ENCODE measurements around the gene CPT1C.
A peak's percentile ranks its signal among the peaks of the same experiment; 100 is the strongest.

The CPT1C gene

DNA sequence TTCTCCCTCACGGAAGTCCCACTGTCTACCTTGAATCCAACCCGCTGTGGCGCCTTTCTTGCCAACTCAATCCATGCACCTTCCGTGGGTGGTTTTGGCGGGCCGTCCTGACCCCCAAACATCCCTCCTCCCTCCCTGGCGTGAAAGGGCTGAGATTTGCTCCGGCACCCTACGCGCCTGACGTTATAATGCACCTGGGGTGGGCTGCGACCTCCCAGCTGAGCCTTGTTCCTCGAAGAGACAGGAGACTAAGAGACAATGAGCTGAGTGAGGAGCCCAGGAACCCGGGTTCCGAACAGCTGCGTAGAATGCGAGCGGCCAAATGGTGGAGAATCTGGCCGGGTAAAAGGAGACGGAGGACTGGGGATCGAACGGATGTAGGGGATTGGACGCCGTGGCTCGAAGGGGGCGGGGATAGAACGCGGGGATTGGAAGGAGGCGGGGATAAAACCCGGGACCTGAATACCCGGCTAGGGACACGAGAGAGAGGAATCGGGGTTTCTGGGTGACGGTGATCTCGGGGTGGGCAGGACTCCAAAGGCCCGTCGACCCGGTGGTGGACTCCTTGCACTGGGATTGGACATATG, at the start of gene CPT1C:
Gene CPT1C (plus strand): TSS at position 461 of the 587 bp plus-strand sequence. CDS start 1,137 bp downstream, outside the sequence.
- DNase-seq (ENCODE audit: low spot score), result peak; percentile 52

DNA sequence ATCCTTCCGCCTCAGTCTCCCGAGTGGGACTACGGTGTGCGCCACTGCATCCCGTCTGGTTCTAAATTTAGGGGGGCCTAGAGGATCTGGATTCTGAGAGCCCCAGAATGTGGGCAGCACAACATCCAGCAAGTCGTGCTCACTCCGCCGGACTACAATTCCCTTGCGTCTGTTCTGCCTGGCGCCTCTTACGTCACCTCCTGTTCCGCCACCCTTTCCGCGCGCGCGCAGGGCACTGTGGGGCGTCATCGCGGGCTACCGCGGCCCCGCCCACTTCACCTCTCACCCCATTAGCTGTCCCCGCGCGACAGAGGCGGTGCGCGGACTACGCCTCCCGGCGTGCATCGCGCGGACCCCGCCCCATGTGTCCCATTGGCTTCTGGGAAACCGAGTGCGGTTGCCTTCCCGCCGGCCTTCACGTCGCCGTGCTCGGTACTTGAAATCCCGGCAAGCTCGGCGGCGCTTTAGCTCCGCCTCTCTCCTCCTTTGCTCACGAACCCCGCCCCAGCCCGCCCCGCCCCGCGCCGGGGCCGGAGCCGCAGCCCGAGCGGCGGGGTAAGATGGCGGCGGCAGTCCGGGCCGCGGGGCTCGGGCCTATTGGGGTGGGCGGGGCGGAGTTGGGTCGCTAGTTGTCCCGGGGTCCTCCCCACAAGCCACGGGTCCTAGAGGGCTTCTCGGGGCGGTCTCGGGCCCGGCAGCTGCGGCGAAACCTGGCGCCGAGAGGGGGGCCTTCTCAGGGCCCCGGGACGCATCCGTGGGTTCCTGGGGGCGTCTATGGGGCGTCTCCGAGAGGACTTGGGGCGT, 49.0 kb upstream of the CPT1C start, which contains the start of gene SCAF1:
Gene SCAF1 (plus strand): TSS at position 522 of the 804 bp plus-strand sequence. CDS start 2,818 bp downstream, outside the sequence.
- DNase-seq (ENCODE audit: low spot score), result peak; percentile 100

DNA sequence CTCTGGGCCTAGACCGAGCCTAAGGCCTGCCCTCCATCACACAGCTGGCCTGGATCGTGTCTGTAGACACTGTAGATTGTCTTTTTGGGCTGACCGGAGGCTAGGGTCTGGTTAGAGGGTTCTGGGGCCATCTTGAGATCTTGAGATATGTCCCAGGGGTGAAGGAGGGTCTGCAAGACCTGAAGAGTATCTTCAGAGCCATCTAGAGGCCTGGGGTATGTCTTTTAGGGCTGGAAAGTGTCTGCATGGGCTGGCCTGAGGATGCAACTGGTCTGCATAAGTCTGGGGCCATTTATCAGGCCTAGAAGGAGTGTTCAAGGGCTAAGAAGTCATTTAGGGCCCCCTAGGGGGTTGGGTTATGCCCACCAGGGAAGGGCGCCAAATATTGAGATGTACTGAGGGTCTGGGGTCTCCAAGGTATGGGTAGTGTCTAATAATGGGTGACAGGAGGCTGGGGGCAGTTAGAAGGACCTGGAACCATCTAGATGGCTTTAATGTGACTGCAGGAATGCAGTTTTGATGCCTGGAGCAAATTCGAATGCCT, 48.4 kb upstream of the CPT1C start:
- DNase-seq (ENCODE audit: low spot score), result no peak

DNA sequence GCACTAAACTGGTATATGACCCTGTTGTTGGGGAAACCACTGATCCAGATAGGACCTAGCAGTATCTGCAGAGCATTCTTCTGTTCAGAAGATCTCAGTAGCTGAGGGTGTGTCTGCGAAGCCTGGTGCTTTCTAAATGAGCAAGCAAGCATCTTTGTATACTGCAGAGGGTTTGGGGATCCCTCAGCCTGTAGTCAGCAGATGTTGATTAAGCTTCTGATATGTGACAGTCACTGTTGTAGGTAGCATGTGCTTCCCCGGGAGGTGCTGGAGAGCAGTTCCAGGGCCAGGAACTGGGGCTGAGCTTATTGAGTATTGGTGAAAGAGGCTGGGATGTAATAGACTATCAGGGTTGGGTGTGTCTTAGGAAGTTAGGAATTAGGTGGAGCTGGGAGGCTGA, 47.5 kb upstream of the CPT1C start:
- DNase-seq (ENCODE audit: low spot score), result no peak

DNA sequence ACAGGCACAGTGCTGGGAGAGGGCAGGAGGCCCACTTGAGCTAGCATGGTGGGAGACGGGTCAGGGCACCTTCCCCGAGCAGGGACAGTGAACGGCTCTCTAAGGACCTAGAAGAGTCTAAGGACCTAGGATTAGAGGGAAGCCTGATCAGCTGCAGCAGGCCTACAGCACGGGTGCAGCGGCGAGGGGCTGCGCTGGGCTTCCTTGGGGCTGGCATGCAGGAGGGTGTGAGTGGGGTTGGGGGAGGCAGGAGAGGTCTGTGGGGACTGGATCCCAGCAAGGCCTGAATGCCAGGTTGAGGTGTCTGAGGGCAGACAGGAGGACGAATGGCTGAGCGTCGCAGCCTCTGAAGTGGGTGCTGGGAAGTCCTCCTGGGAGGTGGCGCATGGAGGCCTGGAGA, 45.3 kb upstream of the CPT1C start:
- no peak for DNase-seq (ENCODE audit: low spot score)

DNA sequence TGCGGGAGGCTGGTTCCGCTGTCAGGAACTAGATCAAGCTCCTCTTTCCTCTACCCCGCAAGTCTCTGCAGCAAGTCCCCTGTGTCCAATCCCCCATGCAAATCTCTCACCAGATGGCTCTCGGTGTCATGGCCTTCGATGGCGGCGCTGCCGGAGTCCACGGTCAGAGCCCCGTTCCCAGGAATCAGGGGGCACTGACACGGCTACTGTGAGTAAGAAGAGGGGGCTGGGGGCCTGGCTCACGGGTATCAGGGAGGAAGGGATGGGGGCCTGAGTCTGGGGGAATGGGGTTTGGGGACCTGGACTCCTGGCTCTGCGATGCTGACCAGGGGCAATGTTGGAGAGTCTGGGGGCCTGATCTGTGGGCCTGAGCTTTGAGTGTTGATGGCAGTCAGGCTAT, 44.9 kb upstream of the CPT1C start:
- no peak for DNase-seq (ENCODE audit: low spot score)

DNA sequence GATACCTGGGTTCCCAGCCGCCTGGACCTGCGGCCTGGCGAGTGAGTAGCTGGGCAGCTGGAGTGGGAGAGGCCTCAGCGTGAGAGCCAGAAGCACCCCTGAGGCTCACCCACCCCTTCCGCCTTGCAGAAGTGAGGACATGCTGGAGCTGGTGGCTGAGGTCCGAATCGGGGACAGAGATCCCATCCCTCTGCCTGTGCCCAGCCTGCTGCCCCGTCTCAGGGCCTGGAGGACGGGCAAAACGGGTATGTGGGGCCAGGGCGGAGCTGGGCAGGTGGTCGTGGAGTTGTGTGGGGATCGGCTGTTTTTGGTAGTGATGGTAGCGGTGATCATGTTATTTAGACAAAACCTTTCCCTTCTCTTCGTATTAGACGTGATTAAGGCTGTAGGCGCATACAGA, 44.3 kb upstream of the CPT1C start:
- DNase-seq (ENCODE audit: low spot score), result no peak

DNA sequence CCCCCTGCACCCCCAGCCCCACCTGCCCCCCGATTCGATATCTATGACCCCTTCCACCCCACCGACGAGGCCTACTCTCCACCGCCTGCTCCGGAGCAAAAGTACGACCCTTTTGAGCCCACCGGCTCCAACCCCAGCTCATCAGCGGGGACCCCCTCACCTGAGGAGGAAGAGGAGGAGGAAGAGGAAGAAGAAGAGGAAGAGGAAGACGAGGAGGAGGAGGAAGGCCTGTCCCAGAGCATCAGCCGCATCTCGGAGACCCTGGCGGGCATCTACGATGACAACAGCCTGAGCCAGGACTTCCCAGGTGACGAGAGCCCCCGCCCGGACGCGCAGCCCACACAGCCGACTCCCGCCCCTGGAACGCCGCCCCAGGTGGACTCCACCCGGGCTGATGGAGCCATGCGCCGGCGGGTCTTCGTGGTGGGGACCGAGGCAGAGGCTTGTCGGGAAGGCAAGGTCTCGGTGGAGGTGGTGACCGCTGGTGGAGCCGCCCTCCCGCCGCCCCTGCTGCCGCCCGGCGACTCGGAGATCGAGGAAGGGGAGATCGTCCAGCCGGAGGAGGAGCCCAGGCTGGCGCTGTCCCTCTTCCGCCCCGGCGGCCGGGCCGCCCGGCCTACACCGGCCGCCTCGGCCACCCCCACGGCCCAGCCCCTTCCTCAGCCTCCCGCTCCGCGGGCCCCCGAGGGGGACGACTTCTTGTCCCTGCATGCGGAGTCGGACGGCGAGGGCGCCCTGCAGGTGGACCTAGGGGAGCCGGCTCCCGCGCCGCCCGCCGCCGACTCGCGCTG, 39.7 kb upstream of the CPT1C start:
- no peak for DNase-seq (ENCODE audit: low spot score)

DNA sequence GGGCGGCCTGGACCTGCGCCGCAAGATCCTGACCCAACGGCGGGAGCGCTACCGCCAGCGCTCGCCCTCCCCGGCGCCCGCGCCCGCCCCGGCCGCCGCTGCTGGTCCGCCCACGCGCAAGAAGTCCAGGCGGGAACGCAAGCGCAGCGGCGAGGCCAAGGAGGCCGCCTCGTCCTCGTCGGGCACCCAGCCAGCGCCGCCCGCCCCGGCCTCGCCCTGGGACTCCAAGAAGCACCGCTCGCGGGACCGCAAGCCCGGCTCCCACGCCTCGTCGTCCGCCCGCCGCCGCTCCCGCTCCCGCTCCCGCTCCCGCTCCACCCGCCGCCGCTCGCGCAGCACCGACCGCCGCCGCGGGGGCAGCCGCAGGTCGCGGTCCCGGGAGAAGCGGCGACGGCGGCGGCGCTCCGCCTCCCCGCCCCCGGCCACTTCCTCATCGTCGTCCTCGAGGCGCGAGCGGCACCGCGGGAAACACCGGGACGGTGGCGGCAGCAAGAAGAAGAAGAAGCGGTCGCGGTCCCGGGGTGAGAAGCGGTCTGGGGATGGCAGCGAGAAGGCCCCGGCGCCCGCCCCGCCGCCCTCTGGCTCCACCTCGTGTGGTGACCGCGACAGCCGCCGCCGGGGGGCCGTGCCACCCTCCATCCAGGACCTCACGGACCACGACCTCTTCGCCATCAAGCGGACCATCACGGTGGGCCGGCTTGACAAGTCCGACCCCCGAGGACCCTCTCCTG, 38.9 kb upstream of the CPT1C start:
- no peak for DNase-seq (ENCODE audit: low spot score)

DNA sequence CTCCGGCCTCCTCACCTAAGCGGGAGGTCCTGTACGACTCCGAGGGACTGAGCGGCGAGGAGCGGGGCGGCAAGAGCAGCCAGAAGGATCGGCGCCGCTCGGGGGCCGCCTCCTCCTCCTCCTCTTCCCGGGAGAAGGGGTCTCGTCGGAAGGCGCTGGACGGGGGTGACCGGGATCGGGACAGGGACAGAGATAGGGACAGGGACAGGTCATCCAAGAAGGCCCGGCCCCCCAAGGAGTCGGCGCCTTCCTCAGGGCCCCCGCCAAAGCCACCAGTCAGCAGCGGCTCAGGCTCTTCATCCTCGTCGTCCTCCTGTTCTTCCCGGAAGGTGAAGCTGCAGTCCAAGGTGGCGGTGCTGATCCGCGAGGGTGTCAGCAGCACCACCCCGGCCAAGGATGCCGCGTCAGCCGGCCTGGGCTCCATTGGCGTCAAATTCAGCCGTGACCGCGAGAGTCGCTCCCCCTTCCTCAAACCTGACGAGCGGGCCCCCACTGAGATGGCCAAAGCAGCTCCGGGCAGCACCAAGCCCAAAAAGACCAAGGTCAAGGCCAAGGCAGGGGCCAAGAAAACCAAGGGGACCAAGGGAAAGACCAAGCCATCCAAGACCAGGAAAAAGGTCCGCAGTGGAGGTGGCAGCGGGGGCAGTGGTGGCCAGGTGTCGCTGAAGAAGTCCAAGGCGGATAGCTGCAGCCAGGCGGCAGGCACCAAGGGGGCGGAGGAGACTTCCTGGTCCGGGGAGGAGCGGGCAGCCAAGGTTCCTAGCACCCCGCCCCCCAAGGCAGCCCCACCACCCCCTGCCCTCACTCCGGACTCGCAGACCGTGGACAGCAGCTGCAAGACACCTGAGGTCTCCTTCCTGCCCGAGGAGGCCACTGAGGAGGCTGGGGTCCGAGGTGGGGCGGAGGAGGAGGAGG, 38.1 kb upstream of the CPT1C start:
- DNase-seq (ENCODE audit: low spot score), result no peak

DNA sequence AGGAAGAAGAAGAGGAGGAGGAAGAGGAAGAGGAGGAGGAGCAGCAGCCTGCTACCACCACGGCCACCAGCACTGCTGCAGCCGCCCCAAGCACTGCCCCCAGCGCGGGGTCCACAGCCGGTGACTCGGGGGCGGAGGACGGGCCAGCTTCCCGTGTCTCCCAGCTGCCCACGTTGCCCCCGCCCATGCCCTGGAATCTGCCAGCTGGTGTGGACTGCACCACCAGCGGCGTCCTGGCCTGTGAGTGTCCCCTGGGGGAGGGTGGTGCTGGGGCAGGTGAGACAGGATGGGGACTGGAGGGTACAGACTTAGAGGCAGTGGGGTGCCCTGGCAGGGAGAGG, 37.5 kb upstream of the CPT1C start:
- no peak for DNase-seq (ENCODE audit: low spot score)

DNA sequence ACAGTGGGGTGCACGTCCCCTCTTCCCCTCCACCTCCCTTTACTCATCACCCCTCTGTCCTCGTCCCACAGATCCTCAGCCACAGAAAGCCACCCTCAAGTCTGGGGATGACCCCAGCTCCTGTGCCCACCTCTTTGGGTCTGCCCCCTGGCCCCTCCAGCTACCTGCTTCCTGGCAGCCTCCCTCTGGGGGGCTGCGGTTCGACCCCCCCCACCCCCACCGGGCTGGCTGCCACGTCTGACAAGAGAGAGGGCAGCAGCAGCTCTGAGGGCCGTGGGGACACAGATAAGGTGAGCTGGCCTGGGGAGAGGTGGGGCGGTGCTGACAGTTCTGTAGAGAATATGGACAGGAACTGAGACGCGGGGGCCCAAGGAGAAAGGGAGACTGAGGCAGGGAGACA, 36.3 kb upstream of the CPT1C start:
- DNase-seq (ENCODE audit: low spot score), result no peak

DNA sequence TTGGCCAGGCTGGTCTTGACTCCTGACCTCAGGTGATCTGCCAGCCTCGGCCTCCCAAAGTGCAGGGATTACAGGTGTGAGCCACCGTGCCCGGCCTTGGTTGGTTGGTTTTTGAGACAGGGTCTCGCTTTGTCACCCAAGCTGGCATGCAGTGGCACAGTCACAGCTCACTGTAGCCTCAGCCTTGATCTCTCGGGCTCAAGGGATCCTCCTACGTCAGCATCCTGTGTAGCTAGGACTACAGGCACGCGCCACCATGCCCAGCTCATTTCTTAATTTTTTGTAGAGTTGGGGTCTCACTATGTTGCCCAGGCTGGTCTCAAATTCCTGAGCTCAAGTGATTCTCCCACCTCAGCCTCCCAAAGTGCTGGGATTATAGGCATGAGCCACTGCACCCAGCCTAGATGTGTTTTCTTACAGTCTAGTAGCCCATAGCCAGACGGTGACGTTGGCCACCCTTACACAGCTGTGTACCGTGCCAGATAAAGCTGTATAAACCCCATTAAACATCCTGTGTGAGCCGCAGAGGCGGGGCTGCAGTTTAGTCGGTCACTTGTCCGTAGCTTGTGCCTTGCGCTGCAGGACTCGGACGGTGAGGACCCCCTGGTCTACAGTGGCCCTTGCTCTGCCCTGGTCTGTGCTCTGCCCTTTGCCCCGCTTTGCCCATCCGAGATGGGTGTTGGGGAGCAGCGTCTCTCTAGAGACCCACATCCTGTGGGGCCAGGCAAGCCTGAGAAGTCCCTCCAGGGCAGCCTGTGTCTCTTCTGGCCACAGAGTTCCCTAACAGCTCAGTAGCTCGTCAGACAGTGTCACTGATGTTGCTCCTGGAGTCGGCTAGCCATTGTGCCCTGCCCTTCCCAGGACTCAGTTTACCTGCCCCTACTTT, 35.1 kb upstream of the CPT1C start:
- no peak for DNase-seq (ENCODE audit: low spot score)

DNA sequence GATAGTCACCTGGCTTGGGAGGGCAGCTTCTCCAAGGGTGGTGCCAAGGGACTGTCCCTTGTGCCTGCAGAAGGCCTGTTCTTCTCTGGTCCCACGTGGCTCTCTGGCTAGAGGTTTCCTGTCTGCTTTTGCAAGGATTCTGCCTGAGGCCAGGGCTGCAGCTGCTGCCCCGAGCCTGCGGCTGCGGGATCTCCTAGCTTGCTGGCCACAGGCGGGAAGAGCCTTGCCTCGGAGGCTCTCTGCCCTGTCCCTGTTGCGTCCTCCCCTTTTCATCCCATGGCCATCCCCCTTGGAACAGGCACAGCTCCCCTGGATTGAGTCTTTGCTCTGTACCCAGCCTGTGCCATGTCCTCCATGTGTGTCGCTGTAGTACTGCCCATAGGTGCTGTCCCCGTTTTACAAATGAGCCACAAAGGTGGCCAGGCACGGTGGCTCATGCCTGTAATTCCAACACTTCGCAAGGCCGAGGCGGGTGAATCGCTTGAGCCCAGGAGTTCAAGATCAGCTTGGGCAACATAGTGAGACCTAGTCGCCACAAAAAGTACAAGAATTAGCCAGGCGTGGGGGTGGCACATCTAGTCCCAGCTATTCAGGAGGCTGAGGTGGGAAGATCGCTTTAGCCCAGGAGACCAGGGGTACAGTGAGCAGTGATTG, 34.3 kb upstream of the CPT1C start:
- no peak for DNase-seq (ENCODE audit: low spot score)

DNA sequence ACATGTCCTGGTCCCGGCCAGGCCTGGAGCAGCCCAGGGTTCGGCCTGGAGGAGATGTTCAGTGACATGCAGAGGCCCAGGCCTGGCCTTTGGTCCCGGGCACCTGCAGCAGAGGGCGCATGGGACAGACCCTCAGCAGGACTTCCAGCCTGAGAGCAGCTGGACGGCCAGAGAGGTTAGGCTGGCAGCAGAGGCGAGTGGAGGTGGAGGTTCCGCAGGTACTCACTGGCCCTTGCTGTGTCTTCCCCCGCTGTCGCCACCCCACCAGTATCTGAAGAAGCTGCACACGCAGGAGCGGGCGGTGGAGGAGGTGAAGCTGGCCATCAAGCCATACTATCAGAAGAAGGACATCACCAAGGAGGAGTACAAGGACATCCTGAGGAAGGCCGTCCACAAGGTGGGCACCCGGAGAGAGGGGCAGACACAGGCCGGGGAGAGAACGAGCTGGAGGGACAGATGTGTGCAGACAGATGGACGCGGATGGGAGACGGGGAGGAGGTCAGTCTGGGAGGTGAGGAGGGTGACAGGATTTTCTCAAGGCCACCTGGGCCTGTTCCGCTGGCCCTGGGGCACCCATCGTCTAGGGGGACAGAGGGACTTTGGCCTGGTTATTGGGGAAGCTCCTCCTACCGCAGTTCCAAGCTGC, 33.3 kb upstream of the CPT1C start:
- no peak for DNase-seq (ENCODE audit: low spot score)

DNA sequence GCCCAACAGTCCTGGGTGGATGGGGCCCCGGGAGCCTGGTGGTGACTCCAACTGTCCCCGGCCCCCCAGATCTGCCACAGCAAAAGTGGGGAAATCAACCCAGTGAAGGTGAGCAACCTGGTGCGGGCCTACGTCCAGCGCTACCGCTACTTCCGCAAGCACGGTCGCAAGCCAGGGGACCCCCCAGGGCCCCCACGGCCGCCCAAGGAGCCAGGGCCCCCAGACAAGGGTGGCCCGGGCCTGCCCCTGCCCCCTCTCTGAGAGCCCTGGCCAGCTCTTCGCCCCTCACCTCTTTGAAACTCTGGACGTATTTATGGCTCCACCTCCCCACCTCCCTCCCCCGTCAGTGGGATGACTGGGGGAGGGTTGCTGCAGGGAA, 32.8 kb upstream of the CPT1C start:
- no peak for DNase-seq (ENCODE audit: low spot score)

DNA sequence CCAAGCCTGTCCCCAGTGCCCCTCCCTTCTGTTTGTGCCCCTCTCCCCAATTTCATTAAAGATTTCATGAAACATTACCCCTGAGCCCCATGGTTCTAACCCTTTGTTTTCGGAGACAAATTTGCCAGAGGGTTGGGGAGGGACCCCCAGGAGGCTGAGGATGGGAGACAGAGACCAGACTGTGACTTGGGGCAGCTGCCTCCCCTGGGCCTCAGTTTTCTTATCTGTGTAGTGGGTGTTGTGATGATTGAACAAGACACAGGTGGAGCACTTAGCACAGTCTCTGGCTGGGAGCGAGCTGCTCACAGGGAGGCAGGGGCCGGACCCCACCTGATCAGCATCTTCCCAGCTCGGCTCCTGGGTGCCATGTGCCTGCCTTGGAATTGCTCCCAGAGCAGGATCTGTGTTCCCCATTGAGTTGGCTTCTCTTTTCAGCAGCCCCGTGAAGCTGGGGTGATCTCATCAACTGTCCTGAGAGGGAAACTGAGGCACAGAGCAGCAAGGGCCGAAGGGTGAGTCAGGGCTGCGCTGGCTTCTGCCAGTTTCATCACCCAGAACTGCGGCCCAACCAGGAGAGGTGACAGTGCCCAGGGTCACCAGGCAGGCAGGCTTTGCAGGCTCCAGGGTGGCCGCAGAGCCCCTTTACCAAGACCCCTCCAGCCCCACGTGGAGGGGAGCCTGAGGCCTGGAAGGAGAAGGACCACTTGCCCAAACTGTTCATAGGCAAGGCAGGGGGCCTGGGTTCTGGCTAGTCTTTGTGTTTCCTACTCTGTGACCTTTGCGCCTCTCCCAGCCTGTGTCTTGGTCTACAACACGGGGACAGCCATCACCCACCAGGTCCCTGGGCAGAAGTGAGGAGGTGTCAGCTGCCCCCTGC, 32.1 kb upstream of the CPT1C start:
- no peak for DNase-seq (ENCODE audit: low spot score)
